GM19328 (cell line): ENCODE measurements around the gene CHST5.

Experiments
- ATAC-seq: cut with Tn5 transposase; IDR thresholded peaks from one replicate; pipeline ENCODE4 v1.9.1; 2021; ENCODE audit warnings: mild to moderate bottlenecking, moderate library complexity; ENCODE audit not compliant: unreplicated experiment

CHST5 gene

DNA sequence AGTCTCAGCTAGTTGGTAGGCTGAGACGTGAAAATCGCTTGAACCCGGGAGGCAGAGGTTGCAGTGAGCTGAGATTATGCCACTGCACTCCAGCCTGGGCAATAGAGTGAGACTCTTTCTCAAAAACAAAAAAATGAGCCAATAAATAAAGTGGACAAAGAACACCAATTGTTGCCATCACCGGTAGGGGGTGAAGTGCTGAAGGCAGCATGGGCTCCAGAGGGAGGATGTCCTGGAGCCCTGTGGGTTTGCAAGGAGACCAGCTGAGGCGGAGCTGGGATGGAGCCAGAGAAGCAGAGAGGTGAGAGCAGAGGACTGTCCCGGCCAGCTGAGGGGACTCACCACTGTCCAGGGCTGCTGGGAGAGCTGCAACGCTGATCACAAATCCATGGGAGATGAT, 54.4 kb downstream of the CHST5 start:
- no peak for ATAC-seq

DNA sequence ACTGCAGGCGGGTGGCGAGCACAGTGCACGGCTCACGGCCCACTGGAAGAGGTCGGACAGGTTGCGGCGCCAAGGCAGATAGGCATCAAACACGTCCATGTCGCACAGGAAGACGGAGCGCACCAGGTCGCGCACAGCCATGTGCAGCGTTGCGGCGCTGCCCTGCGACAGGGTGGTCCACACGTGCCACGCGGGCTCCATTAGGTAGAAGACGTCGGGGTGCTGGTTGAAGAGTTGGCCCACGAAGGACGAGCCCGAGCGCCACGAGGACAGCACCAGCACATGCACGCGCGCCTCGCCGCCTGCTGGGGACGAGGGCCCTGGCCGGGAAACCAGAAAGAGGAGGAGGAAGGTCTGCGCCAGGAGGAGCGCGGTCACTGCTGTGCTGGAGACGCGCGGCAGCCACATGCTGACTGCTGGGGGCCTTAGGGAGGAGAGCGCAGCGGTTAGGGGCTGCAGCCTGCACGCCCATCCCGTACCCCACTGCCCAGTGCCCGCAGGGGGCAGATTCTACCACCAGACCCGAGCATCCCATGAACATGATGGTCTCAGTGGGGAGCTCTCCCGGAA, 56.4 kb downstream of the CHST5 start:
- ATAC-seq = no peak
